Stomach smooth muscle (tissue), 2 donors: ENCODE data around the gene LPA.
"Not testable (repeated sequence)": the region's sequence is repeated elsewhere in the genome, so short reads cannot be mapped to it uniquely, and the experiment has no call there.

Source experiments
- H3K27ac ChIP-seq: one replicate; pipeline ENCODE4 v1.7.0; 2013; ENCODE audit warnings: mild to moderate bottlenecking, low read length, inconsistent platforms
- H3K27me3 ChIP-seq, 2 donors: one replicate each; pipeline ENCODE4 v1.7.0; 2013; ENCODE audit warnings: low read length in 2 of 2; ENCODE audit not compliant: insufficient read depth in 2 of 2, control insufficient read depth in 1 of 2
- H3K36me3 ChIP-seq, 2 donors: one replicate each; pipeline ENCODE4 v1.7.0; 2013; ENCODE audit warnings: low read length in 2 of 2; ENCODE audit not compliant: control insufficient read depth in 2 of 2, insufficient read depth in 2 of 2
- H3K4me1 ChIP-seq: one replicate; pipeline ENCODE4 v1.7.0; 2013; ENCODE audit warnings: low read length; ENCODE audit not compliant: control insufficient read depth, insufficient read depth
- H3K4me3 ChIP-seq, 2 donors: one replicate each; pipeline ENCODE4 v1.7.0; 2013; ENCODE audit warnings: low read length in 2 of 2
- H3K9ac ChIP-seq, 2 donors: one replicate each; pipeline ENCODE4 v1.7.0; 2013; ENCODE audit warnings: low read length in 2 of 2, mild to moderate bottlenecking in 1 of 2
- H3K9me3 ChIP-seq, 2 donors: one replicate each; pipeline ENCODE4 v1.7.0; 2013; ENCODE audit warnings: low read length in 2 of 2; ENCODE audit not compliant: control insufficient read depth in 2 of 2
- donor health status: healthy.
- donor health status: Pancreatic carcinoma.

Gene LPA

DNA sequence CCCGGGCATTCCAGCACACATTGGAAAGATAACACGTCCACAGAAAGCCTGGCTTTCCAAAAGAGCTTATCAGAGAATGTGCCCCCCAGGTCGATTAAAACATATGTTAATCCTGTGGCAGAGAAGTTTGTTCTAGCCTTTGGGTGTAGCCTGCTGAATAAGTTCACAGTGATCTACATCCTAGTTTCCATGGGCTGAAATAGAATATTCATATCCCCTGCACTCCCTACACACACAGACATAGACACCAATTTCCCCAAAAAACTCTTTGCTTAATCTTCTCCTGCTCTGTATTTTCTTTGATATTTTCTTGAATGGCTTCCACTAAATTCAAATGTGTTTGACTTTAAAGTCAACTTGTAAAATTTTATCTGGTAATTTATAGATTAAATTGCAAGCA lies 1.6 kb downstream of the LPA start:
- Histone ChIP-seq H3K9ac (no peak overlapping the region), H3K9me3 (peaks cover 0 to 3% of the 10 kb centered on the region in 2 donors), H3K27me3 (no peaks in the 10 kb centered on the region), H3K4me1 (no peaks in the 10 kb centered on the region), H3K27ac (no peak overlapping the region), H3K36me3 (no peaks in the 10 kb centered on the region), H3K4me3 (no peak overlapping the region)

- Histone ChIP-seq H3K4me1 (no peaks in the 10 kb centered on the region), H3K4me3 (no peak overlapping the region), H3K9me3 (peaks cover 3 to 9% of the 10 kb centered on the region in 2 donors), H3K36me3 (no peaks in the 10 kb centered on the region), H3K27ac (no peak overlapping the region), H3K27me3 (no peaks in the 10 kb centered on the region), H3K9ac (no peak overlapping the region)
Measured at GRCh38 chr6:160661216-160661615, 2.9 kb downstream of the LPA start.

- Histone ChIP-seq H3K9me3 (peaks cover 3 to 9% of the 10 kb centered on the region in 2 donors), H3K27me3 (no peaks in the 10 kb centered on the region), H3K4me1 (no peaks in the 10 kb centered on the region), H3K4me3 (no peak overlapping the region), H3K36me3 (no peaks in the 10 kb centered on the region), H3K9ac (no peak overlapping the region), H3K27ac (no peak overlapping the region)
Measured at GRCh38 chr6:160659562-160659961, 4.5 kb downstream of the LPA start.

DNA sequence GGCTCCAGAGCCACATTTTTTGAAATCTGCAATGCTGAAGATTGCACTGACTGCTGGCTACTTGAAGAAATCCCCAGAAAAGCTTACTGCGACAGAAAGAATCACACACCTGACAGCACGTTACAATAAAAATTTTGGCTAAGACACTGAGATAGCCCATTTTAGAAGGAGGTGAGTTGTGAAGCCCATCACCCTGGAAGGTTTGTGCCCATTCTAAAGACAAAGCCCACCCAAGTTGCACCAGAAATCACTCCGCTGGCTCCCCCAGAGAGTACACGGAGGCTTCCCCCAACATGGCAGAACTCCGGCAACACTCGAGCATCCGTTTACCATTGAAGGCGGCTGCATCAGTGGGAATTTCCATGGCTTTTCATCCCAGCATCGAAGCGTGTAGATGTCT lies 29.4 kb downstream of the LPA start:
- Histone ChIP-seq H3K9me3 (peaks cover 3% of the 10 kb centered on the region in 2 donors), H3K36me3 (no peaks in the 10 kb centered on the region), H3K9ac (no peak overlapping the region), H3K4me3 (no peak overlapping the region), H3K27ac (no peak overlapping the region), H3K4me1 (no peaks in the 10 kb centered on the region), H3K27me3 (peaks cover 0 to 4% of the 10 kb centered on the region in 2 donors)

DNA sequence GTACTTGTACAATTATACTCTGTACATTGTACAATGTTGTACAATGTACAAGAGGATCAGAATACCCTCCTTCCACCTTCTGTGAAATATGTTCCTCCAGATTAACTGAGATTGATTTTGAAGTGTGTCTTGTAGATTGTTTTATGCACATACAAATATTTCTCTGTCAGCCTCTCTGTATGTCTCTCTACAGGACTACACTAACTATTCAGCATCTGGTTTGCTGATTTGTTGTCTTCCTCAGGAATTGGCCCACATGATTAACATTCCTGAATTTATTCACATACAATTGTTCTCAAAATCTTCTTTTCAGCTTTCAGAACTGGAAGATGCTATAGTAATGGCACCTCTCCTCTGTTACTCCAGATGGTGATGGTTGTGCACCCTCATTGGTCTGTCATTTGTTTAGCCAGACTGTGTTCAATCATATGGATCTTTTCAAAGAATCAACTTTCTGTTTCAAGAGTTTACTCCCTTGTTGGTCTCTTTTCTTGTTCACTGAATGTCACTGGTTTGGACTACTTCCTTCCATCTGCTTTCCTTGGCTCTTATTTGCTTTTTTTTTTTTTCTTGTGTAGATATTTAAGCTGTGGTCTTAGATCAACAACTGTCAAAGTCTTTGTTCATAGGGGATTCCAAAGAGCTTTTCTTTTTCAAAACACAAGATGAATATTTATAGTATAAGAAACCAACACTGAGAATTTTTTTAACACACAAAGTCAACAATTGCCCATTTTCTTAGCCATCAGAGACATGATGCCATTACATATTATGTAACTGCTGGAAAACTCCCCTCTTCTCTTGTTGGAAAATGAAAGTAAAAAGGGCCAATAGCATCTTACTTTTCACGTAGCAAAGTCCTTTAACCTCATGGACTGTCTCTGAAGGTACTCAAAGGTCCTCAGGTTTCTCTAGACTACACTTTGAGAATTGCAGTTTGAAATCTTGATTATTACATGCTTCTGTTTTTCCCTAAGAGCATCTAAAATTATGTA lies 67.9 kb downstream of the LPA start:
- H3K36me3 ChIP-seq: no peaks in the 10 kb centered on the region
- peak overlapping the region; percentile 9 to 16 for H3K4me3 ChIP-seq
- no peak overlapping the region for H3K27ac ChIP-seq

GRCh38 chr6:160595297-160595696 lies 68.8 kb downstream of the LPA start:
- H3K27me3 ChIP-seq, H3K4me3 ChIP-seq, H3K27ac ChIP-seq, H3K36me3 ChIP-seq, H3K4me1 ChIP-seq, H3K9ac ChIP-seq, H3K9me3 ChIP-seq: not testable (repeated sequence)

More for the DNA sequence above, 67.9 kb downstream of the LPA start:
- Histone ChIP-seq H3K27me3 (no peaks in the 10 kb centered on the region), H3K4me1 (no peaks in the 10 kb centered on the region), H3K9ac (no peak overlapping the region), H3K9me3 (peaks cover 0 to 2% of the 10 kb centered on the region in 2 donors)

GRCh38 chr6:160586374-160586773 lies 77.7 kb downstream of the LPA start:
- Histone ChIP-seq H3K27me3 (no peaks in the 10 kb centered on the region), H3K27ac (no peak overlapping the region), H3K4me1 (no peaks in the 10 kb centered on the region), H3K4me3 (no peak overlapping the region), H3K9ac (no peak overlapping the region), H3K36me3 (no peaks in the 10 kb centered on the region), H3K9me3 (peaks cover 0 to 4% of the 10 kb centered on the region in 2 donors)

GRCh38 chr6:160583794-160584193 lies 80.3 kb downstream of the LPA start:
- Histone ChIP-seq H3K4me3 (no peak overlapping the region), H3K9ac (no peak overlapping the region), H3K36me3 (no peaks in the 10 kb centered on the region), H3K9me3 (peaks cover 0 to 4% of the 10 kb centered on the region in 2 donors), H3K27me3 (no peaks in the 10 kb centered on the region), H3K4me1 (no peaks in the 10 kb centered on the region), H3K27ac (no peak overlapping the region)

DNA sequence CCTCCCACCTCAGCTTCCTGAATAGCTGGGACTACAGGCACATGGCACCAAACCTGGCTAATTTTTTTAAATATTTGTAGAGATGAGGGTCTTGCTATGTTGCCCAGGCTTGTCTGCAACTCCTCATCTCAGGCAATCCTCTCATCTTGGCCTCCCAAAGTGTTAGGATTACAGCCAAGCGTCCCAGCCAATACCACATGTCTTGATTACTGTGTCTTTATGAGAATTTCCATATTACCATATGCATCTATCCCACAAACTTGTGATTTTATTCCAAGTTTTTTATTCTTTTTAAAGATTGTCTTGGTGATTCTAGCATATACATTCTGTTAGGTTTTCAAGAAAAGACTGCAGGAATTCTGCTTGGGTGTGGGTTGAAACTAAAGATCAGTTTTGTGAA lies 82.7 kb downstream of the LPA start:
- Histone ChIP-seq H3K27ac (no peak overlapping the region), H3K4me1 (no peaks in the 10 kb centered on the region), H3K27me3 (no peaks in the 10 kb centered on the region), H3K4me3 (no peak overlapping the region), H3K9me3 (peaks cover 0 to 4% of the 10 kb centered on the region in 2 donors), H3K9ac (no peak overlapping the region), H3K36me3 (no peaks in the 10 kb centered on the region)

DNA sequence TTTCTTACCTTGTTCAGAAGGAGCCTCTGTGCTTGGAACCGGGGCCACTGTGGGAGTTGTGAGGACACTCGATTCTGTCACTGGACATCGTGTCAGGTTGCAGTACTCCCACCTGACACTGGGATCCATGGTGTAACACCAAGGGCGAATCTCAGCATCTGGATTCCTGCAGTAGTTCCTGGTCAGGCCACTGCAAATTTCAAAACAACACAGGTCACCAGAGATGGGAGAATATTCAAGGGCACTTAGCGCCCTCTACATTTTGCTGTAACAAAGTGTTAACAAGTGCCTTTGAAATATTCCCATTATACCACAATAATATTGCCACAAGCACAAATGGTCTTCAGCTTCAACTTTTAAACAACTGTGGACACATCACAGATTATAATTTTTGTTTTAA lies 85.6 kb downstream of the LPA start:
- not testable (repeated sequence) for H3K9ac ChIP-seq, H3K36me3 ChIP-seq, H3K4me3 ChIP-seq, H3K4me1 ChIP-seq, H3K9me3 ChIP-seq, H3K27me3 ChIP-seq, H3K27ac ChIP-seq

- H3K4me1 ChIP-seq: no peaks in the 10 kb centered on the region
- no peaks in the 10 kb centered on the region for H3K9me3 ChIP-seq
- peaks cover 0 to 3% of the 10 kb centered on the region in 2 donors for H3K27me3 ChIP-seq
- no peak overlapping the region for H3K27ac ChIP-seq
- H3K36me3 ChIP-seq: no peaks in the 10 kb centered on the region
- H3K9ac ChIP-seq: no peak overlapping the region
- H3K4me3 ChIP-seq: no peak overlapping the region
Measured at GRCh38 chr6:160573943-160574342, 90.1 kb downstream of the LPA start.
